Lung microvascular endothelial cell (primary cell): ENCODE results near the gene ADCY1. TPM values are rescaled to one million over a fixed set of nuclear protein-coding genes. Genes with fewer than 3 reads are reported as not detected.

Source experiments
- DNase-seq, 2 donors: peaks; one replicate each; pipeline versions ENCODE4 v3.0.0 to v3.0.0-alpha.2; 2010; ENCODE audit warnings: low read depth in 2 of 2
- total RNA-seq: library from RNA; depleted of rRNA; stranded (reverse); fragments of >200 nt; gene quantifications from 2 replicates; pipeline ENCODE4 v1.2.1, GENCODE V29; 2014

The ADCY1 gene
- total RNA-seq, 1 donor from 2014 or later, result 0.40 TPM

DNA sequence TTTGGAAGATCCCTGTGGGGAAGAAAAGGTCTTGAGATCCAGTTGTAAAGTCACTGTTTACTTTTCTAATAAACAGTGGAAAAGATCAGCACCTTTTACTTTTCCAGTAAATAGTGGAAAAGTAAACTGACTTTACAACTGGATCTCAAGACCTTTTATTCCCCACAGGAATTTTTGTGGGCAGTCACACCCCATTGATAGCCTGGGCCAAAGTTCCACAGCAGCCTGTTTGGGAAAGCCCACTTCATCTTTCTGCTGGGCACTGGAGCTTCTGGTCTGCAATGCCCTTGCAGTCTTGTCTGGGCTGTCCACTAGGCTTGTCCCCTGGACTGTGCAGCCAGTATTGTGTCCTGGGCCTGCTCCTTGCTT, 50.2 kb downstream of the ADCY1 start:
- no peak for DNase-seq

DNA sequence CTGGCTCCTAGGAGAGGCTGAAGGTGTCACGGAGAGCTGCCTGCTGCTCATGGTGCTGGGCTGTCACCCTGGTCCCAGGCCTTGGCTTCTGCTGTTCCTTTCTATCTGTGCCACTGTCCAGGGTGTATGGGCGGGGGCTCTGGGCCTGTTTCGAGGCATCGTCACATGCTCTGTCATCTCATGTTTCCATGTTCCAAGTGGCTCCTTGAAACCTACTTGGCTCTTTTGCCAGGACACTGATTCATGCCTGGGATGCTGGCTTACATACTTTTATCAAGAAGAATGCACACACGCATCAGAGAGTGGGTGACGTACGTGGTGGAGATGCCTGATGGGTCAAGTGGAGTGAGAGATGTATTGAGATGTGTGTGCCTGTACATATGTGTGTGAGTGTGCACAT, 50.9 kb downstream of the ADCY1 start:
- no peak for DNase-seq

DNA sequence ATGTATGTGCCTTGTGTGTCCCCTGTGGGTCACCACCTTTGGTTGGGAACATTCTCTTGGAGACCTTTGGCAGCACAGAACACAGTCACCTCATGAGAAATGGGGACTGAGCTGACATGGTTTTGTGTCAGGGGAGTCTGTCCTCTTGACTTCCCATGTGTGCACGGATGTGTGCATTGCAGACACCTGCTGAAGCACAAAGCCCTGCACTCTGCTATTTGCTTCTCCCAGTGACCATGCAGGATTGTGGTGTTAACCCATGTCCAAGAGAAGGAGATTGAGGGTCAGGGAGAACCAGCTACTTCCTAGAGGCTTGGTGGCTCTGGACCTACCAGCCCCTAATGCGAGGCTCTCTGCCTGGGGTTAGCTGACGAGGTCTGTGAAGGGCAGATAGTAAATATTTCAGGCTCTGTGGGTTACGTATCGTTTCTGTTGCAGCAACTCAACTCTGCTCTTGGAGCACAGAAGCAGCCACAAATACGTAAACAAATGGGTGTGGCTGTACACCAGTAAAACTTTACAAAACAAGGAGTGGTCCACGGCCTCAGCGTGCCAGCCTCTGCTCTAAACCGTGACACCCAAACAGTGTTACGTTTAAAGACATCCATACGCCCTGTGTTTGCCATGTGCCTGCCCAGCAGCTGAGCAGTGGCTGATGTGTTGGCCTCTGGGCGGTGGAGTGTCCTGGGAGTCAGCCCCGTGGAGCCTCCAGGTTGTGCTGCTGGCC, 51.7 kb downstream of the ADCY1 start:
- no peak for DNase-seq

DNA sequence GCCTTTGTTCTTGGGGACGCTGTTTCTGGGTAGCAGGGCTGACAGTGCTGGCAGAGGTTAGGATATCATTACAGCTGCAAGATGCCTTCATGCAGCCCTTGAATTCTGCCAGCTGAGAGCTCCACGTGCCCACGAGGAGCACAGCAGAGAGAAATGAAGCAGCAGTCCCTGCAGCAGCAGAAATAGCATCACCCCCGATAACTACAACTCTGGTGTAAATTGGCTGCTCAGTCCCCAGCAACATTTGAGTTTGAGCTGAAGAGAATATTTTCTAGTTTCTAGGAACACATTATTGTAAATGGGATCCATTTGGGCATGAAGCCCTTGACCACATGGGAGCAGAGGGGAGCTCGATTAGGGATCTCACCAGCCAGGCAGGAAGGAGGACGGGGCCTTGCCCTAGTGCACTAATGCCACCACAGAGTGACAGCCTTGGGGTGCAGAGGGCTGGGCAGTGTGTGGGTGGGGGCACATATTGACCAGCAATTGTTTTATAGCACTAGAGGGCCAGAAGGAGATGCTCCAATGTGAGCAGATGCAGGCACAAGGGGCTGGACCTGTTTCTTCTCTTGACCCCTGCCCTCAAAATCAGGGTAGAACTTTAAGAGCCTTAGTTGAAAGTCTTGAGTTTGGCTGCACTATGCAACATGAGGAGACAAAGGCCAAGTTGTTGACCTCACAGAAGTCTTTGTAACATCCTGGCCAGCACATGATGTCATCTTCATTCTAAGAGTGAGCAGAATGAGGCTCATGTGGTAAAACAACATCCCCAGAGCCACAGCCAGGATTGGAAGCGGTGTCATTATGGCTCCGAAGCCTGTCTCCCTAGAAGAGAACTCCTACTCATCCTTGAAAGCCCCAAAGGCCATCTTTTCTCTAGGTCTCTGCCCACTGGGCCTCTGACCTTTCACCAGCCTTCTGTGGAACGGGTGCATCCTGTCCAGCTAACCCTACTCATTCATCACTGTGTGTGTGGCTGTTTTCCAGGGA, 52.6 kb downstream of the ADCY1 start:
- no peak for DNase-seq

DNA sequence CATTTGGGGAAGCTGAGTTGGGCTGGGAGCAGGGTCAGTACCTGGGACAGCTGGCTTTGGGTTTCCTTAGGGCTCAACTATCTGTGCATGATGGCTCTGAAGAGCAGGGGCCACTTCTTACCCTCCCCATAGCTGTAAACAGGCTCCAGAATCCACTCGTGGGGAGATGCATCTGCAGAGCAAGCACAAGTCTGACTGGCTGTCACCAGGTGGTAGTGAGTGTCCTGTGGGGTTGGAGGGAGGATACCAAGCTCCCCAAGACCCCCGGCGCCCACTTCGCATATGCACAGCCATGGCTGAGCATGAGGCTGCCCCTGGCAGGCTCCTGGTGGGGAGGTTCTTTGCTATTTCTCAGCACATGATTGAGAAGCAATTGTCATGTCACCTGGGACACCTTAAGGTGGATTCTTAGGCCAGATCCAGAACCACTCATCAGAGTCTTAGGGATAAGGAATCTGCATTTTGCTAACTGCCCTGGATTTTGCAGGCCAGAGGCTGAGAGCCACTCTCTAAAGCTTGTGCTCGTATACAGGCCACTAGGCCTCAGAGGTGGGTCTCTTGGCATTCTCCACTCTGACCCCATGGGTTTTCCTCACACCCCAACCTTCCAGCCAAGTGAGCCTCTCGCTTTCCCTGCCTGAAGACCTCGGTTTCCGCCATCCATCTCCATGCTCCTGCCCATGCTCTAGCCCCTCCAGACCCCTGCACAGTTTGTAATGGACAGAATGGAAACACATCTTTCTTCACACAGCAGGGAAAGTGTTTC, 53.7 kb downstream of the ADCY1 start:
- no peak for DNase-seq

DNA sequence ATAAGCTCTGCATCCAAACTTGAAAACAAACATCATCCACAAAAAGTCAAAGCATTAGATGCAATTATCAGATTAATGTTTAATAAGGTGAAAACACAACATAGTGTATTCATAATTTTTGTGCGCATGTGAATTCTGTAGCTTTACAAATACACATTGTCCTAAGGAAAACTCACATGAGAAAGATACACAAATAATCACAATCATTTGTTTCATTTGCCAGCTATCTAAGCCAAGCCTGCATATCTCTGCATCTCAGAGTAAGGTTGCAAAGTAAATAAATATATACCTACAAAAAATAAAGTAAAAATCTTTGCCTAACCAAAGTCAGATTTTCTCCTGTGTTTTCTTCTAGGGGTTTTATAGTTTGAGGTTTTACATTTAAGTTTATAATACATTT, 57.4 kb downstream of the ADCY1 start:
- no peak for DNase-seq

DNA sequence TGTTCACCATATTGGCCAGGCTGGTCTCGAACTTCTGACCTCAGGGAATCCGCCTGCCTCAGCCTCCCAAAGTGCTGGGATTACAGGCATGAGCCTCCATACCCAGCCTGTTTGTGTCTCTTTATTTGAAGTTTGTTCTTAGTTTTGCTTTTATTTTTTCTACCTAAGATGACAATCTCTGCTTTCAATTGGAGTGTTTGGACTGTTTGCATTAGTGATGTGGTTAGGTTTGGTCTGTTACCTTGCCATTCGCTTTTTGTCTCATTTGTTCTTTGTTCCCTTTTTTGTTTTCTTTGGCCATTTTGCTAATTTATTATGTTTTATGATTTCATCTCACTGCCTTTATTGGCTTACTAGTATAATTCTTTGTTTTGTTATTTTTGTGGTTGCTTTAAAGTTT, 62.6 kb downstream of the ADCY1 start:
- DNase-seq, result no peak

DNA sequence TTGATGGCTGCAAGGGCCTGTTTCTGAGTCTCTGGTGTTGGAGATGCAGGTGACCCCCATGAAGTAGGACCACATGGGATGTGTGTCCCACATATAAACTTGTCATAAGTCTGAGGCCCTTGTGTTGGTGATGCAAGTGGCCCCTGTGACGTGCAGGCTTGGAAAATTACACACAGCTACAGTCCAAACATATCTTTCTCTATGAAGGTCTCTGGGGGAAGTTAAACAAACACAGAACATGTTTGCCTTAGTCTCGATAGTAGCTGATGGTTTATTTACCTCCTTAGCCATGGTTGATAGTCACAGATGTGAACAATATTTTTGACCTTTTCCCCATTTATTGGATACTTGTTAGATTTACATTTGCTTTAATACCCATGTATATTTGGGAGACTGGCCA, 64.7 kb downstream of the ADCY1 start:
- DNase-seq, result no peak

DNA sequence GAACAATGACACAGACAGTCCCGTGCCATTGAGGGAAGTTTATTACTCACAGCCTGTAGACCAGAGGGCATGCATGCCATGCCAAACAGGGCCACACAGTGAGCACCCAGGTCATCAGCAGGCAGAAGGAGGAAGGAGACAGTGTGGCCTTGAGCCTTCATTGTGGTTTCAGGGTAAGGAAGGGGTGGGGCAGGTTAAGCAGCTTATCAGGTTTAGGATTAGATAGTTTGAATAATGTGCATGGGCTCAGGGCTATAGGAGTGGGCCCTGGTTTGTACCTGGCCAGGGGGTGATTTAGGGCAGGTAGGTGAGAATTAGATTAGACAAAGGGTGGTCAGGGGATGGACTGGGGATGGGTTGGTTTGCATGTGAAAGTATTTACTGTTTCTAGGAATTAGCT, 67.9 kb downstream of the ADCY1 start:
- DNase-seq, result no peak

DNA sequence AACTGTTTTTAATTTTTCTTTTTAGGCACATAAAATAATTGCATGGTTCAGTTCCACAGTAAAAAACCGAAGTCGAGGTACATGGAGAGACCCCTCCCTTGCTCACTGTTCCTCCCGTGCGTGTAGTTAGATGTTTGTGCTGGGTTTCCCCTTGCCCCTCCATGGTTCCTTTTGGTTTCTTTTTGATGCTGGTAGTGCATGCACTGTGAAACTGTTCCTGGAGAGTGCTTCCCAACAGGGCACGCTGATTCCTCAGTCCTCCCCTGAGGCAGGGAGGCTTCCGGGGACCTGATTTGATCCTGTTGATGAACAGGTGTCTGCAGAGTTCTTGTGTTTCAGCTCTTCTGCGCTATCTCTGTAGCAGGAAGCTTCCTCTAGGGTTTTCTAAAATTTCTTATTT, 69.5 kb downstream of the ADCY1 start:
- no peak for DNase-seq

DNA sequence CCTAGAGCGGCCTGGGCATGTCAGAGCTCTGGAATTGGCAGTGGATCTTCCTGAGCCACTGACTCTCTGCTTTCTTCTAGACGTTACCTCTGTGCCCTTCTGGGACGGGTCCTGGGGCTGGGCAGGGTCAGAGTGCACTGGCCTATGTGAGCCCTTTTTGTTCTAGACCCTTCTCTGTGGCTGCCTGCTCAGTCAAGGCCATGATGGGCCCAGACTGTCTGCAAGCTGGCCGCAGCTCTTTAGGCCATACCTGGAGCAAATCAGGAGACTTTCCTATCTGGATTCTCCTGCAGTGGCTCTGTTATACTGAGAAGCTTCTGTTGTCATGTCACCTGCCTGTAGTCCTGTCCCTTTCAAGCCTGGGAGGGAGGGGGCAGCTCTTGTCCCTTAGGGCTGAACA, 70.1 kb downstream of the ADCY1 start:
- DNase-seq, result no peak

DNA sequence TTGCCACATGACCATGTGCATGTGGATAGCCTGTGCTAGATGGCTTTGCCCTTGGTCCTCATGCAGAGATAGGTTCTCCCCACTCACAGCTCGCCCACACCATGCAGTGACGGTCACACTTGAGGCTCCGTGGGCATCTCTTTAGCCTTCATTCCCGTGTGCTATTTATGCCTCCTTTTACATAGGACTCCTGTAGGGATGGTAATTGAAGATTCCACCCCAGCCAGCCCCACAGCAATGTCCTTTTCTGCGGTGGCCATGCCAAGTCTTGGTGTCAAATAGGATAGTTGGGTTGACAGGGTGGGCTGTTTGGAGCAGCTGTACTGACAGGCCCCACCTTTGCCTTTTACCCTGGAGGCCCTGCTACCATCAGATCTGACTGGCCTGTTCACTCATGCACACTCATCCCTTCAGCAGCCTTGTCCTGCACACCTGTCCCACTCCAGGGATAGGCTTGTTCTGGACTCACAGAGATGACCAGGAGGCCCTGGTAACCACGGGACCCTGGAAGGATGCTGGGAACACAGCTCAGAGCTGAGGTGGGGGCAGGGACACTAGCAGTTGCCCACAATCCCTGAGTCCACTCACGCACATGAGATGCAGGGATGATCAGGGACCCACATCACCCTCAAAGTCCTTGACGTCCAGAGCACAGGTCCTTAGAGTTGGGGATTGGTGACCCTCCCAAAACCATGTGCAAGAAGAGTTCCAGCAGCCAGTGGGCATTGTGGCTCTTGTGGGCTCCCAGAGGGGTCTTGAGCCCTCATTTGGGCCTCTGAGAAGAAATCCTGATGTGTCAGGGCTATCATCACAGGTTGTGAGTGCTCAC, 71.2 kb downstream of the ADCY1 start:
- DNase-seq, result no peak

DNA sequence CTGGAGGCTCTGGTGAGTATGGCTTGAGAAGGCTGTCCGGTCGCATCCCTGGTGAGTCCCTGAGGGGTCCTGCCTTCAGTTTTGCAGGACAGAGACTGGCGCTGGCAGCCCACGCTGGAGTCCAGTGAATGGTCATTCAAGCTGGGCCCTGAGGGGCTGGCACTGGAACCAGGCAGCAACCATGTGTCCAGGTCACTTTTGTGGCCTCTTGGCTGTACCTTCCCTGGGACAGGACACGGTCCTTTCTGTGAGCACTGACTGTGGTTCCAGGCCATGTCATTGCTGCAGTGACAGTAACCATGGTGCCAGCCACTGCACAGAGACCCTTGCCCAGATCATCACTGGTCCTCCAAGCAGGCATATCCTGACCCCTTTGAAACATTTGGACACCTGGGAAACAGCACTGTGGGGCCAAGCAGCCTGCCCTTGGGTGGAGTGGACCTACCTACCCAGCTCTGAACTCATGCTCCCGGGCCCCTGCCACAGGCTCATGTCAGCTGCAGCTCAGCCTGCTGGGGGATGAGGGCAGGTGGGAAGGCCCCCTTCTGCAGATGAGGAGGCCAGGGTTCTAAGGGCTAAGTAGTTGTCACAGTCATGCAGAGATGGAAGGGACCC, 72.1 kb downstream of the ADCY1 start:
- DNase-seq, result no peak

DNA sequence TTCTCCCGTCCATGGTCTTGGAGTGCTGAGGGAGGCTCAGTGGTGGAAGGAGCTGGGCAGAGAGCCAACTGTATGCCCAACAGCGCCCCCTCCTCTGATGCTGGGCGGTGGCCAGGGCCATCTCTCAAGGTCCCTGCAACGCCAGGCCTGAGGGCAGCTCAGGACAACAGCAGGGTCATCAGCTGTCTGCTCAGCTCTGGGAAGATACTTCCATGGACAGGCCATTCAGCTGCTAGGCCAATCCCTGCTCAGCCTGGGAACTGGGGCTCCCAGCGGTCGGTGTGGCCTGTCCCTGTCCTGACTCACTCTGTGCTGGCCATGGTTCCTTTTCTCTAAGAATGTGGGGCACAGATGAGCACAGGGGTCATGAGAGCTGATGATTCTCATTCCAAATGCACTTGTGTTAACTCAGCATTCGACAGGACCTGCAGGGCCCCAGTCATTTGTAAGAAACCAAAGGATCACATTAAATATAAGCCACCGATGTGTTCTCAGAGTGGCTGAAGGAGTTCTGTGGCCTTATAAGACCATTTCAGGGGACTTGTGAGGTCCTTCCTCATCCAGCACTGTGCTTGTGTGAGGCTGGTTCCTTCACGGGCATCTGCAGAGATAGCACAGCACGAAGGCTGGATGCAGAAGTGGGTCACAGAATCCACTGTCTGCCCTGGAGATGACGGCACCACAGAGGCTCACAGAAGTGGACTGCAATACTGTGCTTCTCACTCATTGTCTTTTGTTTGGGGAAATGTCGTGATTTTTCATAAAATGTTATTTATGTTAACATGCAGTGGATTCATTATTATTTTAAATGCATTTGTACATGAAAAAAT, 73.0 kb downstream of the ADCY1 start:
- no peak for DNase-seq

DNA sequence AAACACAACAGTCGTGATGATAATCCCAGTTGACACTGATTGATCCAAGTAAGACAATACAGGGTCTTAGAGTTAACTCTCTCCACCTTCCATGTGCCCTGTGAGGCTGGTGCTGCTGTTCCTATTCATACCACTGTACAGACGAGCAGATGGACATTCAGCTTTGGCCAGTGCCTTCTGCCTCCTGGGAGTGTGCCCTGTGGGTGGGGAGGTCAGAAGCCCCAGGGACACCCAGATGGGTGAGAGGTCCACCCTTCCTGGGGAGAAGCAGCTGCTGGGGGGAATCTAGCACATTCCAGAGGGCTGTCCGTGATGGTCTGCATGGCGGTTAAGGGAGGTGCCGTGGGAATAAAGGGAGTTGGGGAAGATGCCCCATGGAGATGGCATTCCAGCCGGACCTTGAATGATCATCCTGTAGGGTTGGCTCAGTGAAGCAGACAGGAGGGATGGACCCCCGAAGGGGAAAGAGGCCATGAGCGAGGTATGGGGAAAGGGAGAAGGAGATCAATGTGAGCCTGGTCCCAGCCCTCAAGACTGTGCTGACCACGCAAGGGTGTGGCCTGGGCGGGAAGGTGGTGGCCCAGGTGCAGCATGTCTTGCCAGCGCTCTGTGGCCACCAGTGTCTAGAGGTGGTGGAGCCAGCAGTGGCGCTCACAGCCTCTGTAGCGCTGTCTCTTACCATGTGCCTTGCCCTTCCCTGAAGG, 74.0 kb downstream of the ADCY1 start:
- no peak for DNase-seq

DNA sequence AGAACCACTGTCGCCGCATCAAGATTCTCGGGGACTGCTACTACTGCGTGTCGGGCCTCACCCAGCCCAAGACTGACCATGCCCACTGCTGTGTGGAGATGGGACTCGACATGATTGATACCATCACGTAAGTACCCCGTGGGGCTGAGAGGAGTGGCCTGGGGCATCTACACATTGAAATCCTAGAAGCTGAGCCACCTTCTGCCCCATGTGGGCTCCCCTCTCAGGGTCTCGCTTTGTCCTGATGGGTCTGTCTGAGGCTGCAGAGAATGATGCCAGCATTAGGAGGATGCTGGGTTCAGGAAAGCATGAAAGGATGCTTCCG, 74.5 kb downstream of the ADCY1 start:
- DNase-seq, result no peak

DNA sequence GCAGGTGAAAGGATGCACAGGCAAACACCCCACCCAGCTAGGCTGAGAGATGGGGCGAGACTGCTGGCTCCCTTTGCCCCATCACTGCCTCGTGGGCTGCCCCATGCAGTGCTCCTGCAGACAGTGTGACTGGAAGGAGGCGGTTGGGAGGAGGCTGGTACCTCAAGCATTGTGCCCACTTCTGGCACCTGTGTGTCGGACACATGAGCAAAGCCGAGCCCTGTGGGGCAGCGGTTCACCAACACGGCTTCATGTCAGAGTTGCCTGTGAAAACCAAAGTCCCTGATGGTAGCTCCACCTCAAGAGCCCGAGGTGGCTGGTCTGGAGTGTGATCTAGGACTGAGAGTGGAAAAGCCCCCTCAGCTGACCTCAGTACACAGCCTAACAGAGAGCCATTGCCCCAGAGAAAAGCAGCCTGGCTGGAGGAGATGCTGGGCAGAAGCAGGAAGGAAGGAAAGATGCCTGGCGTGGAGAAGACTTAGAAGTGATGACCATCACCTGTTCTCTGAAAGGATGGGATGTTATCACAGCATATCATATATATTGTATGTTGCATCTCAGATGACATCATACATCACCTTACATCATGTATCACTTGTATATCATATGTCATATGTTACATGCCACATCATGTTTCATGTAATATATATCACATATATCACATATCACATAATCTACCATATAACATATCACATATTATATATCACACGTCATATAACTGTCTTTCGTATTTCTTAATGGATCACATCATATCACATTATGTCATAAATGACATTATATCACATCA, 75.6 kb downstream of the ADCY1 start:
- DNase-seq, result no peak
